ENCODE data around the gene AUTS2. TPM values are rescaled to one million over a fixed set of nuclear protein-coding genes. Genes with fewer than 3 reads are reported as not detected.

AUTS2 gene
- total RNA-seq, 2 experiments from 2014 or later, result 17.5 to 23.8 TPM

GRCh38 chr7:69896121-69896520, 297.8 kb downstream of the AUTS2 start:
- no peak for DNase-seq
- Mint-ChIP-seq H3K4me3 (no peak overlapping the region), H3K4me1 (peaks cover 5% of the 10 kb centered on the region), H3K9me3 (peaks cover 4% of the 10 kb centered on the region), H3K36me3 (no peaks in the 10 kb centered on the region), H3K27ac (no peak overlapping the region), H3K27me3 (no peaks in the 10 kb centered on the region)
- POLR2A ChIA-PET, result no interaction called here
- ATAC-seq (ENCODE audit: low read depth), result no peak

GRCh38 chr7:69898189-69898588, 299.9 kb downstream of the AUTS2 start:
- POLR2A ChIA-PET, result no interaction called here
- H3K9me3 Mint-ChIP-seq, result peaks cover 3% of the 10 kb centered on the region
- H3K4me1 Mint-ChIP-seq, result peaks cover 5% of the 10 kb centered on the region
- no peak overlapping the region for H3K4me3 Mint-ChIP-seq
- DNase-seq (no peak), ATAC-seq (ENCODE audit: low read depth) (no peak)
- H3K27me3 Mint-ChIP-seq, result no peaks in the 10 kb centered on the region
- H3K36me3 Mint-ChIP-seq, result no peaks in the 10 kb centered on the region
- no peak overlapping the region for H3K27ac Mint-ChIP-seq

GRCh38 chr7:69903410-69903809, 305.1 kb downstream of the AUTS2 start:
- no peak for DNase-seq
- H3K27me3 Mint-ChIP-seq, result peaks cover 3% of the 10 kb centered on the region
- H3K4me3 Mint-ChIP-seq, result no peak overlapping the region
- ATAC-seq (ENCODE audit: low read depth), result no peak
- POLR2A ChIA-PET, result no interaction called here
- H3K9me3 Mint-ChIP-seq, result no peaks in the 10 kb centered on the region
- no peak overlapping the region for H3K27ac Mint-ChIP-seq
- peaks cover 1% of the 10 kb centered on the region for H3K4me1 Mint-ChIP-seq
- H3K36me3 Mint-ChIP-seq, result no peaks in the 10 kb centered on the region

- H3K4me1 Mint-ChIP-seq, result peaks cover 1% of the 10 kb centered on the region
- DNase-seq (no peak), ATAC-seq (ENCODE audit: low read depth) (no peak)
- peaks cover 3% of the 10 kb centered on the region for H3K27me3 Mint-ChIP-seq
- peaks cover 4% of the 10 kb centered on the region for H3K9me3 Mint-ChIP-seq
- no peak overlapping the region for H3K4me3 Mint-ChIP-seq
- no peak overlapping the region for H3K27ac Mint-ChIP-seq
- H3K36me3 Mint-ChIP-seq, result no peaks in the 10 kb centered on the region
- POLR2A ChIA-PET, result no interaction called here
These were observed 308.2 kb downstream of the AUTS2 start for GRCh38 chr7:69906283-69906995.

- no peak overlapping the region for H3K4me3 Mint-ChIP-seq
- H3K27ac Mint-ChIP-seq, result no peak overlapping the region
- H3K9me3 Mint-ChIP-seq, result peaks cover 6% of the 10 kb centered on the region
- DNase-seq (no peak), ATAC-seq (ENCODE audit: low read depth) (no peak)
- peaks cover 3% of the 10 kb centered on the region for H3K27me3 Mint-ChIP-seq
- no peaks in the 10 kb centered on the region for H3K36me3 Mint-ChIP-seq
- H3K4me1 Mint-ChIP-seq, result peaks cover 1% of the 10 kb centered on the region
- POLR2A ChIA-PET, result no interaction called here
These were observed 309.4 kb downstream of the AUTS2 start for GRCh38 chr7:69907720-69908119.

GRCh38 chr7:69908454-69908853, 310.2 kb downstream of the AUTS2 start:
- no peak overlapping the region for H3K27ac Mint-ChIP-seq
- H3K9me3 Mint-ChIP-seq, result peaks cover 6% of the 10 kb centered on the region
- peaks cover 2% of the 10 kb centered on the region for H3K27me3 Mint-ChIP-seq
- ATAC-seq (ENCODE audit: low read depth) (no peak), DNase-seq (no peak)
- POLR2A ChIA-PET, result no interaction called here
- peaks cover 1% of the 10 kb centered on the region for H3K4me1 Mint-ChIP-seq
- H3K4me3 Mint-ChIP-seq, result no peak overlapping the region
- H3K36me3 Mint-ChIP-seq, result no peaks in the 10 kb centered on the region

- POLR2A ChIA-PET, result no interaction called here
- no peak overlapping the region for H3K27ac Mint-ChIP-seq
- no peak for DNase-seq
- no peaks in the 10 kb centered on the region for H3K36me3 Mint-ChIP-seq
- H3K4me1 Mint-ChIP-seq, result peaks cover 1% of the 10 kb centered on the region
- H3K4me3 Mint-ChIP-seq, result no peak overlapping the region
- peaks cover 6% of the 10 kb centered on the region for H3K9me3 Mint-ChIP-seq
- H3K27me3 Mint-ChIP-seq, result no peaks in the 10 kb centered on the region
- ATAC-seq (ENCODE audit: low read depth), result no peak
These were observed 311.9 kb downstream of the AUTS2 start for GRCh38 chr7:69910150-69910549.

- DNase-seq (no peak), ATAC-seq (ENCODE audit: low read depth) (no peak)
- H3K4me3 Mint-ChIP-seq, result no peak overlapping the region
- no peaks in the 10 kb centered on the region for H3K27me3 Mint-ChIP-seq
- POLR2A ChIA-PET, result no interaction called here
- no peak overlapping the region for H3K27ac Mint-ChIP-seq
- H3K36me3 Mint-ChIP-seq, result no peaks in the 10 kb centered on the region
- H3K4me1 Mint-ChIP-seq, result no peaks in the 10 kb centered on the region
- H3K9me3 Mint-ChIP-seq, result peaks cover 6% of the 10 kb centered on the region
These were observed 313.1 kb downstream of the AUTS2 start for GRCh38 chr7:69911337-69911736.

- Mint-ChIP-seq H3K9me3 (peaks cover 6% of the 10 kb centered on the region), H3K36me3 (no peaks in the 10 kb centered on the region), H3K4me1 (no peaks in the 10 kb centered on the region), H3K27me3 (no peaks in the 10 kb centered on the region), H3K27ac (no peak overlapping the region), H3K4me3 (no peak overlapping the region)
- POLR2A ChIA-PET, result no interaction called here
- no peak for DNase-seq
- ATAC-seq (ENCODE audit: low read depth), result no peak
These were observed 313.9 kb downstream of the AUTS2 start for GRCh38 chr7:69912141-69912540.

GRCh38 chr7:69912846-69913245, 314.6 kb downstream of the AUTS2 start:
- no peaks in the 10 kb centered on the region for H3K27me3 Mint-ChIP-seq
- POLR2A ChIA-PET, result no interaction called here

GRCh38 chr7:69919426-69920111, 321.3 kb downstream of the AUTS2 start:
- ATAC-seq (ENCODE audit: low read depth), result no peak
- Mint-ChIP-seq H3K9me3 (no peaks in the 10 kb centered on the region), H3K27me3 (peaks cover 3% of the 10 kb centered on the region), H3K4me3 (no peak overlapping the region), H3K4me1 (no peaks in the 10 kb centered on the region), H3K27ac (no peak overlapping the region), H3K36me3 (no peaks in the 10 kb centered on the region)
- POLR2A ChIA-PET, result no interaction called here
- no peak for DNase-seq

More at GRCh38 chr7:69912846-69913245, 314.6 kb downstream of the AUTS2 start:
- H3K4me3 Mint-ChIP-seq, result no peak overlapping the region
- no peaks in the 10 kb centered on the region for H3K36me3 Mint-ChIP-seq
- ATAC-seq (ENCODE audit: low read depth) (no peak), DNase-seq (no peak)
- H3K4me1 Mint-ChIP-seq, result no peaks in the 10 kb centered on the region
- H3K9me3 Mint-ChIP-seq, result peaks cover 6% of the 10 kb centered on the region
- no peak overlapping the region for H3K27ac Mint-ChIP-seq

- H3K27ac Mint-ChIP-seq, result no peak overlapping the region
- peaks cover 3% of the 10 kb centered on the region for H3K27me3 Mint-ChIP-seq
- H3K4me3 Mint-ChIP-seq, result no peak overlapping the region
- no peaks in the 10 kb centered on the region for H3K9me3 Mint-ChIP-seq
- DNase-seq, result no peak
- H3K36me3 Mint-ChIP-seq, result no peaks in the 10 kb centered on the region
- no peak for ATAC-seq (ENCODE audit: low read depth)
- no peaks in the 10 kb centered on the region for H3K4me1 Mint-ChIP-seq
- POLR2A ChIA-PET, result no interaction called here
These were observed 322.5 kb downstream of the AUTS2 start for GRCh38 chr7:69920797-69921196.

GRCh38 chr7:69922026-69922803, 323.9 kb downstream of the AUTS2 start:
- H3K4me1 Mint-ChIP-seq, result no peaks in the 10 kb centered on the region
- H3K36me3 Mint-ChIP-seq, result no peaks in the 10 kb centered on the region
- H3K4me3 Mint-ChIP-seq, result no peak overlapping the region

GRCh38 chr7:69927461-69927860, 329.2 kb downstream of the AUTS2 start:
- Mint-ChIP-seq H3K27ac (no peak overlapping the region), H3K4me3 (no peak overlapping the region), H3K9me3 (peaks cover 4% of the 10 kb centered on the region), H3K27me3 (peaks cover 5% of the 10 kb centered on the region), H3K4me1 (no peaks in the 10 kb centered on the region), H3K36me3 (no peaks in the 10 kb centered on the region)
- POLR2A ChIA-PET, result no interaction called here
- no peak for ATAC-seq (ENCODE audit: low read depth)
- DNase-seq, result no peak

More at GRCh38 chr7:69922026-69922803, 323.9 kb downstream of the AUTS2 start:
- POLR2A ChIA-PET, result no interaction called here
- Mint-ChIP-seq H3K27me3 (peaks cover 3% of the 10 kb centered on the region), H3K9me3 (no peaks in the 10 kb centered on the region), H3K27ac (no peak overlapping the region)
- no peak for ATAC-seq (ENCODE audit: low read depth)
- no peak for DNase-seq

All from activated naive CD8-positive, alpha-beta T cell treated with anti-CD3 and anti-CD28 coated beads, Interleukin-2, amount 10 ng/mL, durations not matched to agents 7 days and 5 days (primary cell).